Breast epithelium (tissue), 4 donors: Measurements from ENCODE around the gene CTIF. TPM values are rescaled to one million over a fixed set of nuclear protein-coding genes. Genes with fewer than 3 reads are reported as not detected.

ENCODE experiments used
- DNase-seq, 2 donors: peaks; one replicate each; pipeline ENCODE4 v3.0.0-alpha.2; 2019; ENCODE audit warnings: low spot score in 2 of 2
- H3K27ac ChIP-seq, 2 donors: fragments of 200-600 bp; sonication (generic) in 1 of 2; one replicate each; pipeline ENCODE4 v1.5.1; 2016 to 2019; ENCODE audit warnings: mild to moderate bottlenecking in 1 of 2
- H3K27me3 ChIP-seq, 2 donors: fragments of 200-600 bp; sonication (generic) in 1 of 2; one replicate each; pipeline versions ENCODE4 v1.5.1 to v1.6.0; 2017 to 2019; ENCODE audit warnings: control low read depth in 1 of 2, mild to moderate bottlenecking in 1 of 2
- H3K36me3 ChIP-seq: fragments of 200-600 bp; one replicate; pipeline ENCODE4 v1.5.1; 2019
- H3K4me1 ChIP-seq, 2 donors: fragments of 200-600 bp; sonication (generic); one replicate each; pipeline ENCODE4 v1.5.1; 2016 to 2019; ENCODE audit warnings: control low read depth in 1 of 2
- H3K4me3 ChIP-seq, 3 donors: fragments of 200-600 bp; sonication (generic); 1 replicate in 2 of 3; 2 replicates in 1 of 3; pipeline ENCODE4 v1.5.1; 2016 to 2019; ENCODE audit warnings: mild to moderate bottlenecking in 3 of 3, moderate library complexity in 2 of 3
- H3K9me3 ChIP-seq, 2 donors: fragments of 200-600 bp; sonication (generic) in 1 of 2; one replicate each; pipeline ENCODE4 v1.5.1; 2016 to 2019; ENCODE audit warnings: control low read depth in 1 of 2
- CTCF ChIP-seq, 3 donors: fragments of 450-650 bp; IDR thresholded peaks; one replicate each; pipeline ENCODE4 v1.5.1; 2016 to 2017; ENCODE audit warnings: antibody characterized with exemption in 3 of 3, mild to moderate bottlenecking in 3 of 3, moderate library complexity in 3 of 3
- POLR2A ChIP-seq: fragments of 450-650 bp; IDR thresholded peaks from one replicate; pipeline ENCODE4 v1.6.1; 2016; ENCODE audit warnings: antibody characterized with exemption, mild to moderate bottlenecking, moderate library complexity
- POLR2AphosphoS5 ChIP-seq, 3 donors: sonication (generic); formaldehyde crosslinking; IDR thresholded peaks; one replicate each; pipeline ENCODE4 v1.6.1; 2017; ENCODE audit warnings: antibody characterized with exemption in 3 of 3
- intact Hi-C: fragments of 100-400 bp; cut with DNase I; formaldehyde crosslinking; loops from one replicate; pipeline ENCODE4 v1.15.1; 2023; ENCODE audit warnings: low total_unique reads
- total RNA-seq, 3 donors: library from RNA; depleted of rRNA; stranded (reverse); fragments of >200 nt; gene quantifications; one replicate each; pipeline ENCODE4 v1.1.0, GENCODE V29; 2016

CTIF gene
- total RNA-seq, result 10 to 100 TPM; 28.8 to 78.9 (median 32.6) TPM

- Histone ChIP-seq H3K36me3 (no peaks in the 10 kb centered on the region), H3K27ac (peak within 1 kb of the TSS; percentile 93), H3K4me1 (peaks cover 0 to 4% of the 10 kb centered on the region in 2 donors), H3K9me3 (no peaks in the 10 kb centered on the region), H3K27me3 (no peaks in the 10 kb centered on the region), H3K4me3 (peak within 1 kb of the TSS; percentile 79 to 89 (median 82))
- TF ChIP-seq POLR2AphosphoS5 (IDR thresholded peaks at IDR 0.05) (peak; percentile 62 to 78 (median 71)), POLR2A (no peak)
- DNase-seq, result peak; percentile 96 to 98
- intact Hi-C loops, result no loop called here
Observed at GRCh38 chr18:48538531-48539405, at the start of gene CTIF. Gene CTIF (plus strand): TSS chr18:48539031. CDS start chr18:48619566, 80,535 bp downstream.

GRCh38 chr18:48490641-48491293 lies 48.1 kb upstream of the CTIF start:
- H3K4me3 ChIP-seq, result no peak overlapping the region
- no peaks in the 10 kb centered on the region for H3K9me3 ChIP-seq
- TF ChIP-seq POLR2A (no peak), CTCF (IDR thresholded peaks at IDR 0.05) (no peak), POLR2AphosphoS5 (IDR thresholded peaks at IDR 0.05) (no peak)
- H3K4me1 ChIP-seq, result no peaks in the 10 kb centered on the region
- intact Hi-C loops, result no loop called here
- H3K27ac ChIP-seq, result no peak overlapping the region
- no peaks in the 10 kb centered on the region for H3K27me3 ChIP-seq
- no peak for DNase-seq
- no peaks in the 10 kb centered on the region for H3K36me3 ChIP-seq

GRCh38 chr18:48492880-48493279 lies 46.0 kb upstream of the CTIF start:
- intact Hi-C loops, result no loop called here
- H3K4me3 ChIP-seq, result no peak overlapping the region
- TF ChIP-seq CTCF (IDR thresholded peaks at IDR 0.05), result no peak
- no peak for TF ChIP-seq POLR2A
- TF ChIP-seq POLR2AphosphoS5 (IDR thresholded peaks at IDR 0.05), result no peak
- no peak overlapping the region for H3K27ac ChIP-seq
- H3K9me3 ChIP-seq, result no peaks in the 10 kb centered on the region
- no peak for DNase-seq
- H3K4me1 ChIP-seq, result no peaks in the 10 kb centered on the region
- H3K27me3 ChIP-seq, result no peaks in the 10 kb centered on the region
- no peaks in the 10 kb centered on the region for H3K36me3 ChIP-seq

- no peaks in the 10 kb centered on the region for H3K4me1 ChIP-seq
- DNase-seq, result no peak
- intact Hi-C loops, result no loop called here
- no peak overlapping the region for H3K27ac ChIP-seq
- H3K4me3 ChIP-seq, result no peak overlapping the region
- no peaks in the 10 kb centered on the region for H3K27me3 ChIP-seq
- no peaks in the 10 kb centered on the region for H3K9me3 ChIP-seq
- no peaks in the 10 kb centered on the region for H3K36me3 ChIP-seq
- TF ChIP-seq POLR2A (no peak), CTCF (IDR thresholded peaks at IDR 0.05) (no peak), POLR2AphosphoS5 (IDR thresholded peaks at IDR 0.05) (no peak)
Observed at GRCh38 chr18:48493434-48494230, 45.2 kb upstream of the CTIF start.

- no peak for DNase-seq
- intact Hi-C loops, result no loop called here
- H3K27ac ChIP-seq, result no peak overlapping the region
Observed at GRCh38 chr18:48497863-48498262, 41.0 kb upstream of the CTIF start.

More at GRCh38 chr18:48497863-48498262, 41.0 kb upstream of the CTIF start:
- Histone ChIP-seq H3K4me3 (no peak overlapping the region), H3K36me3 (no peaks in the 10 kb centered on the region), H3K4me1 (no peaks in the 10 kb centered on the region), H3K27me3 (no peaks in the 10 kb centered on the region), H3K9me3 (no peaks in the 10 kb centered on the region)
- TF ChIP-seq POLR2A (no peak), CTCF (IDR thresholded peaks at IDR 0.05) (no peak), POLR2AphosphoS5 (IDR thresholded peaks at IDR 0.05) (no peak)
